Measurements from ENCODE around the gene CHTF18.
"Not testable (repeated sequence)": the region's sequence is repeated elsewhere in the genome, so short reads cannot be mapped to it uniquely, and the experiment has no call there.

Gene CHTF18

DNA sequence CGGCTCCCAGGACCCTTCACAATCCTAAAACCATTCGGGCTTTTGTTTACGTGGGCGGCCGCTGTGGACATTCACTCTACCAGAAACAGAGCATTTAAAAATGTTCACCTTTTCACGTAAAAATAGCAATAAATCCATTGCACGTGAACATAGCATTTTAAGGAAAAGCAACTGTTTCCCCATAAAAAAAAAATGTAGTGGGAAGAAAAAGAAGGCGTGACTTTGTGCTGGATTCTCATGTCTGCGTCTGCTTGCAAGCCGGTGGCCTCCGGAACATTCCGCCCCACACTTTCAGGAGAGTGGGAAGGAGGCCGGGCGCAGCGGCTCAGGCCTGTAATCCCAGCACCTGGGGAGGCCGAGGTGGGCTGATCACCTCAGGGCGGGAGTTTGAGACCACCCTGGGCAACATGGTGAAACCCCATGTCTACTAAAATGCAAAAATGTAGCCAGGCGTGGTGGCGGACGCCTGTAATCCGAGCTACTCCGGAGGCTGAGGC, 25.5 kb downstream of the CHTF18 start:
- no peak for DNase-seq

DNA sequence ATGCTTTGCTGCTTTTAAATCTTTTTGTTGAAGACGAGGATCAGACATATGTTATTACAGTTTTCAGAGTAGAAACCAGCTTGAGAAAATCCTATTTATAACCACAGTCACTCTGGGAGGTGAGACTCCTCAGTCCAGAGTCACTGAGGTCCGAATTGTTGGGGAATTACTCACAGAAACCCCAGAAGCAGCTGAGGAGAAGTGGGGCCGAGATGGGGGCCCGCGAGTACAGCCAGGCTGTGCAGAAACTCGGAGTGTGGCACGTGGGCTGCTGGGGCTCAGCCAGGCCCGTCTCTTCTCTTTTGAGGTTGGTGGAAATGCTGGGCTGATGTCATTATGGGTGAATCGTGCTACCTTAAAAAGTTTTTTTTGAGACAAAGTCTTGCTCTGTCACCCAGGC, 26.6 kb downstream of the CHTF18 start:
- no peak for DNase-seq

DNA sequence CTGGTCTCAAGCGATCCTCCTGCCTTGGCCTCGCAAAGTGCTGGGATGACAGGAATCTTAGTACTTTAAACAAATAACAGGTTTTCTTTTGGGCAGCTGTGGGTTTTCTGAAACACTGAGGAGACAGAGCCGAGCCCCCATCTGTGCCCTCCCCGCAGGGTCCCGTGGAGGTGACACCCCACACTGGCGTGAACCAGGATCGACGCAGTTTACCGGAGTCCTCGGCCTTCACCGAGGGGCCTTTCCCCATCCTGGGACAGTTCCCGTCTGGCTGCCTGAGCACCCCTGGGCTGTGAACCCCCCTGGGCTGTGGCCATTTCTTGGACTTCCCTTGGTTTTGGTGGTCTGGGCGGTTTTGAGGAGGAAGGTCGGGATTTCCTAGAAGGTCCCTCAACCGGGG, 27.4 kb downstream of the CHTF18 start:
- DNase-seq, result no peak

DNA sequence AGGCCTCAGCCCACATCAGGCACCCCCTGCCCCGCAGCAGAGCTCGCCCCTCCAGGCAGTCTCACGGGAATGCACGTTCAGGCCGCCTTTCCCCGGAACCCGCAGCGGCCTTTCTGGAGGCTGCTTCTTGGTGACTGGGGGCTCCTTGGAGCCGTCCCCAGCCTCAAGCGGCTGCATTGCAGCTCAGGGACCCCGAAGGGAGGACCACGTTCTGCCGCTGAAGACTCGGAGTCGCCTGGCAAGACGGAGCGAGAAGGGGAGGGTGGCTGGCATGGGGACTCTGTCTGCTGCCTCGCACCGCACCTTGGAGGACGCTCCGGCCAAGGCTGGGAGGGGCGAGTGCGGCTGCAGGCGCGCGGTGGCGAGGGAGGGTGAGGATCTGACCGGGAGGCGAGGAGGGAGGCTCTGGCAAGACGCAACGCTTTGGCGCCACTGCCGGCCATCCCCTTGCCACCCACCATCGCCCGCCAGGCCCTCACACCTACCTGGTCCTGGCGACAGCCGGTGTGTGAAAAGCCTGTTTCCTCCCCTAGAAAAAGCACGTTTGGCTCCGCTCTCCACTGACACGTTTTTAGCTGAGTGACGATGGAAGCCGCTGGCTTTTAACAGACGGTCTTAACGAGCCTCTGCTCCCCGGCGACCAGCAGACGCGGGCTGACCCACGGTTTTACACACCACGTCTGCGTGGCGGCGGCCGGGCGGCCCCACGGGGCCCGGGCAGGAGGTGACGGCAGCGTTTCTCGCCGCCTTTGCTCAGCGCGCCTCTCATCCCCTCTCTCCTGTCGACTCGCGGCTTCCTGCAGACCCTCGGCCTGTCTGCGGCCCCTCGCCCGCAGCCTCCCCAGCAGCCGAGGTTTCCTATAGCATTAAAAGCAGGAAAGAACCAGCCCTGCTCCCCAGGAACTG, 28.8 kb downstream of the CHTF18 start:
- DNase-seq, result no peak

DNA sequence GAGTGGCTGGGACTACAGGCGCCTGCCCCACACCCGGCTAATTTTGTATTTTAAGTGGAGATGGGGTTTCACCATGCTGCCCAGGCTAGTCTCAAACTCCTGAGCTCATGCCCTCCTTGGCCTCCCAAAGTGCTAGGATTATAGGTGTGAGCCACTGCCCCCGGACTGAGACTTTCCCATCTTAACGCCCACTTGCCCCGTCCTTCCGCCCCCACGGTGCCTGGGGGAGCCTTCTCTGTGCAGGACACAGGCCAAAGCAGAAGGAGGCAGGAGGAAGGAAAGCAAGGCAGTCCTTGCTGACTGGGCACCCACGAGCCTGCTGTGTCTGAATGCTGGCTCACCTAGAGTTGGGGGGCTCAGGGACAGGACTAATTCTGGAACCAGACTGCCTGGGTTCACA, 29.7 kb downstream of the CHTF18 start:
- DNase-seq, result no peak

DNA sequence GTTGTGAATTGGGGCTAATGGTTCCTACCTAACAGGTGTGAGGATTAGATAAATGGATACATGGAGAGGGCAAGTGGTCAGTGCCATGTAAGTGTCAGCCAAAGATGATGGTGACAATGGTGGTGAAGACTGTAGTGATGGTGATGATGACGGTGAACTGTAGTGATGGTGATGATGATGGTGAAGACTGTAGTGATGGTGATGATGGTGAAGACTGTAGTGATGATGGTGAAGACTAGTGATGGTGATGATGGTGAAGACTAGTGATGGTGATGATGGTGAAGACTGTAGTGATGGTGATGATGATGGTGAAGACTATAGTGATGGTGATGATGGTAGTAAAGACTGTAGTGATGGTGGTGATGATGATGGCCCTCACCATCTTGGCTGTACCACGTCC, 30.2 kb downstream of the CHTF18 start:
- DNase-seq, result no peak

DNA sequence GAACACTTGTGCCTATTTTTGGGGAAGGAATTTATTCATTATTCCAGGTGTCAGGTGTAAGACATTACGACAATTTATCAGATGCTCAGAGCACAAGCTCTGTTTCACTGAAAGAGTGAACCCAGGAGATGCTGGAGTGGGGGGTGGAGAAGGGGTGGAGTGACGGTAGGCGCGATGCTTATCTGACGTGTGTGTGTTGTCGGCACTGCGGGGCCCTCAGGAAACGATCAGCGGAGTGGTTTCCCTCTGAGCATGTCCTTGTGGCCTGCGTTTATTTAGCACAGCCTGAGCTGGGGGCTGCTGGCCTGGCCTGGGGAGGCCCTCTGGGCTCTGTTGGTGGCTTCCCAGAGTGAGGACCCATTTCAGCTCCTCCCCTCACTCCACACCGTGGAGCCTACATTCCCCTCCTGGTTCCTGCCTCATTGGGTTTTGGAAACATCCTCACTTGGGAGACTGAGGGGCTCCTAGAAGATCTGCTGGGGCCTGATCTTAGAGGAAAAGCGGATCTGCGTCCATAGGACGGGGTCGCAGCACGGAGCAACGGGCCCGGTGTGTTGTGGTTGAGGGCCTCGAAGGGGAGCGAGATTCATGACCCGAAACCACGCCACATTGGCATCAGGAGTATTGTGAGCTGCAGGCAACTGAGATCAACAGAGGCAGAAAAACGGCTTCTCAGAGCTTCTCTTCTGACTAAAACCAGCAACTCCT, 31.1 kb downstream of the CHTF18 start:
- no peak for DNase-seq

DNA sequence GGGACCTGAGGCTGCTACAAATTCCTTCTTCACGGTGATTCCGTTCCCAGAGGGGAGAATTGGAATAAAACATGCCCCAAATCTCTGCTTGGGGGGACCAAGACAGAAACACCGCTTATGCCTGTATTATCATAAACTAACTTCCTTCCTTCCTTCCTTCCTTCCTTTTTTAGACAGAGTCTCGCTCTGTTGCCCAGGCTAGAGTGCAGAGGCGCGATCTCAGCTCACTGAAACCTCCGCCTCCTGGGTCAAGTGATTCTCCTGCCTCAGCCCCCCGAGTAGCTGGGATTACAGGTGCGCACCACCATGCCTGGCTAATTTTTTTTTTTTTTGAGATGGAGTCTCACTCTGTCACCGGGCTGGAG, 31.6 kb downstream of the CHTF18 start:
- not testable (repeated sequence) for DNase-seq

DNA sequence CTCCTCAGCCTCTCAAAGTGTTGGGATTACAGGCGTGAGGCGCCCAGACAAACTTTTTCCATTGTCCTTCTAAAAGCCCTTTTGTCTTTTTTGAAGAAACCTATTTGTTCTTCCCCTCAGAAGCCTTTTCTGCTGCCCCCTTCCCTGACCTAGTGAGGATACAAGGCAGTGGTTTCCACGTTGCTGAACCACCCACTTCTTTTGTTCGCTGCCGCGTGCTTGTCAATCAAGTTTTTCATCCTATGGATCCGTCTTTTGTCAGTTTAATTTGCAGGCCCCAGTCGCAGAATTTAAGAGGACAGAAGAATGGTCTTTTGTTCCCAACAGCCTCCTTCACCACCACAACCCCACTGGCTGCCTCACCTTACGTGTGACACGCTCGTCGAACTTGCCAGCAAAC, 32.3 kb downstream of the CHTF18 start:
- no peak for DNase-seq

DNA sequence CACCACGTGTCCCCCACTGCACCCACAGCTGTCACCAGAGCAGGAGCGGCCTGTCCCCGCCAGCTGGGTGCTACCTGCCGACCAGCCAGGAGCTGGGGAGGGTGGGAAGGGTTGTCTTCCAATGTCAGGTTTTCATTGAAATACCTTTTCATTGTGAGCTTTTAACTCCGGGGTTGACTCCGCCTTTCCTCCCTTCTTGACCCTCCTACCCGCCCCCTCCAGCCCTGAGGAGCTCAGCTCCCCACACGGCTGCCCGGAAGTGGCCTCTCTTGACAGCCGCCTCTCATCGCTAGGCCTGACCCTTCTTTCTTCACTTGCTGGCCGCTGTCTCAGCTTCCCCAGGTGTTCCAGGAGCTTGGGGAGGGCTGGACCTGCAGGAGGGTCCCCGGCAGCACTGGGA, 33.3 kb downstream of the CHTF18 start:
- DNase-seq, result no peak

DNA sequence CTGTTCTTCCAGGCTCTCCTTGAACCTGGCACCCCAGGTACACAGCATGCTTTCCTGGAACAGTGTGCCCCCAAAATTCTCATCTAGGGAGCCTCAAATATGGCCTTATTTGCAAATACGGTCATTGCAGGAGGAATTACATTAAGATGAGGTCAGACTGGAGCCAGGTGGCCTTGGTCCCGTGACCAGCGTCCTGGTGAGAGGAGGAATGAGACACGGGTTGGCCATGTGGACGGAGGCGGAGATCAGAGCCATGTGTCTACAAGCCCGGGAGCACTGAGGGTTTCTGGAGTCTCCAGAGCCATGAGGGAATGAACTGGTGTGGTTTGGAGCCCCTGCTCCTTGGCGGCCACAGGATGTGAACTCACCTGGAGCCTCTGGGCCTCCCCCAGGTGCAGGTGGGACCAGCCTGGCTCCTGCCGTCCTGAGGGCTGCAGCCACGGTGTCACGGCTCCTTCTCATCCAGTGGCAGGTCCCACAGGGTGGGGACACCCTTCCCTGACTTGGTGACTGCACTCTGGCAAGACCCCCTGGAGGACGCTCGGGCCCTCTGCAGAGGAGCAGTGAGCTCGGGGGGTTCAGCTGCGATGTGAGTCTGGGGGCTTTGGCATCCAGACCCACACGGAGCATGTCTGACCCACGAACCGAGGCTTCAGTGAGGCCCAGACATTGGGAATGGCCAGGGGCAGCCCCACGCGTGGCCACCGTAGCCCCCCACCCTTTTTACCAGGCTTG, 33.9 kb downstream of the CHTF18 start:
- DNase-seq, result no peak

DNA sequence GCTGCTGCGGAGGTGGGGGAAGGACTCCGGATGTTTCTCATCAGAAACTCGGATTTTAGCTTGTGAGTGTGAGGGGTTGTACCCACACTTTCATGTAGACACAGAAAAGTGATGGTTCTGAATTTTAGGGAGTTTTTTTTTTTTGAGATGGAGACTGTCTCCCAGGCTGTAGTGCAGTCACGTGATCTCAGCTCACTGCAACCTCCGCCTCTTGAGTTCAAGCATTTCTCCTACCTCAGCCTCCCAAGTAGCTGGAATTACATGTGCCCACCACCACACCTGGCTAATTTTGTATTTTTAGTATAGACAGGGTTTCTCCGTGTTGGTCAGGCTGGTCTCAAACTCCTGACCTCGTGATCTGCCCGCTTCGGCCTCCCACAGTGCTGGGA, 34.5 kb downstream of the CHTF18 start:
- DNase-seq, result no peak

DNA sequence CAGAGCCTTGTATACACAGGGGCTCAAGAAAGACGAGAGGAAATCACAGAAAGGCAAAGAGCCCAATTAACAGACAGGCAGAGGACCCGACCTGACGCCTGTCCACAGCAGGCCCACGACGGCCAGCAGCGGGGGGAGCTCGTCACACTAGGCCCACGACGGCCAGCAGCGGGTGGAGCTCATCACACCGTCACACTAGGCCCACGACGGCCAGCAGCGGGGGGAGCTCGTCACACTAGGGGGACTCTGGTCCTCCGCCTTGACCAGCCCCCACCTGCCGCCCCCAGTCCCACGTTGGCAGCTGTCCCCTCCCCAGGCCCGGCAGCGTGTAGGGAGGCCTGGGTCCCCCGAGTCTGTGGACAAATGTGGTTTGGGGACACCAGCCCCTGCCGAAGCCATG, 35.8 kb downstream of the CHTF18 start:
- no peak for DNase-seq

DNA sequence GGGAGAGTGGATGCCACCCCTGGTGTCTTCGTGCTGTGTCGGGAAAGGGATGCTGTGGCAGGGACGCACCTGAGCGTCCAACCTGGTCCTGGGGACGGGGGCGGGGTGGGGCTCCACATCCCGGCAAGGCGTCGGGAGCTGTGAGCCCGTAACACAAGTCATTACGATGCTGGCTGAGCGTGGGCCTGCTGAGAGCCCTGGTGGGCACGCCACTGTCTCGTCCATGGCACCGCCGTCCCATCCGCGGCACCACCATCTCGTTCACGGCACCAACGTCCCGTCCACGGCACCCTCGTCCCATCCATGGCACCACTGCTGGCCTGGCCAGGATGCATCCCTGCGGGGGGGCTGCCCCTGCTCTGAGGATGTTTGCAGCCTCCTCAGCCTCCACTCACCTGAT, 36.2 kb downstream of the CHTF18 start:
- DNase-seq, result no peak

DNA sequence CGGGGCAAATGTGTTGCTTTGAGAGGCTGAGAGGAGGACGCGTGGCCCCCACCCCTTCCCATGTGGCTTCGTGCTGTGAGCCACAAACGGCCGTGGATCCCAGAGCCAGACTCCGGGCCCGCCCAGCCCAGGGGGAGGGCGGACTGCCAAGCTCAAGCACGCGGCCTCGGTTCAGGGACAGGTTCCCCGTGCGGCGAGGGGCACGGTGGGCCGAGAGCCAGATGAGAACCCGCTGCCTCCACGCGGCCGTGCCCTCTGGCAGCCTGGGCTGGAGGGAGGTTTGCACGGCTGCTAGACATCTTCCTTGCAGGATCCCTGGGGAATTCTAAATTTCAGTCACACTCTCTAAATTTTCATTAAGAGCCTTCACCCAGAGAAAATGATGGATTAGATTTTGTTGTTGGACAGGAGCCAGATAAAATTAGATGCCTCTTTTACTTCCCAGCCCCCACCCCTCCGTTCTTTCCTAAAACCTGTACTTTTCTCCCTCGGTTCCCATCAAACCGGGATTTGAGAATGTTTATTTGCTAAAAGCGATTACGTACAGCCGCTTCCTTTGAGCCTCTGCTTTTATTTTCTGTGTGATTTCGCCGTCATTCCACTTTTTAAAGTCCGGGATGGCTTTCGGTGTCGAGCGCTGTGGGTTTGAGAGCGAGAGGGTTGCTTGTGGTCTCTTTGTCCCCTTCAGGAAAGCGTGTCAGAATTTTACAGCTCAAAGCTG, 37.1 kb downstream of the CHTF18 start:
- DNase-seq, result no peak

DNA sequence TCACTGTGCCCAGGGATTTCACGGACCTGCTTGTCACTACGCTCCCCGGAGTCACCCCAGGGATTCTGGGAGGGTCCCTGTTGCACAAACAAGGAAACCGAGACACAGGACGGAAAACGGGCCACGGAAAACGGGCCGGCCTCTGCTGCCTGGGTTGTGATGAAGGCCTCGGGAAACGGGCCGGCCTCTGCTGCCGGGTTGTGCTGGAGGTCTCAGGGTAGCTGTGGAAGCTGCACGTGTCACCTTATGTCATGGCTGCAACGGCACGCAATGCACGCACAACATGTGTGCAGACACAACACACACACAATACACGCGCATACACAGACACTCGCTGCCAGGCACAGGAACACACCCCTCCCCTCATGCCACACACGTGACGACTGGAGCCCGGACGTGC, 39.1 kb downstream of the CHTF18 start:
- no peak for DNase-seq

DNA sequence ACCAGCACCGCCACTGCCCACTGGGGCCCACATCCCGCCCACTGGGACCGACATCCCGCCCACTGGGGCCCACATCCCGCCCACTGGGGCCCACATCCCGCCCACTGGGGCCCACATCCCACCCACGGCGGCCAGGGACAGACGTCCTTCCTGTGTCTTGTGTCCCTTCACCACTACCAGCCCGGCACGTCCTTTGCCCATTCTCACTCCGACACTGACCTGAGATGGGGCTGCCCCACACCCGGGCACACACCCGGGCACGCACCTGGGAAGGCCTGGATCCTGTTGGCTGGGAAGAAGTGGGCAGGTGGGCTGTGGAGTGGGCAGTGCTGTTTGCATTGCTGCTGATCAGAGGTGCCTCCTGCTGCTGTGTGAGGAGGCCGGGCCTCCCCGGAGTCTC, 40.5 kb downstream of the CHTF18 start:
- no peak for DNase-seq

DNA sequence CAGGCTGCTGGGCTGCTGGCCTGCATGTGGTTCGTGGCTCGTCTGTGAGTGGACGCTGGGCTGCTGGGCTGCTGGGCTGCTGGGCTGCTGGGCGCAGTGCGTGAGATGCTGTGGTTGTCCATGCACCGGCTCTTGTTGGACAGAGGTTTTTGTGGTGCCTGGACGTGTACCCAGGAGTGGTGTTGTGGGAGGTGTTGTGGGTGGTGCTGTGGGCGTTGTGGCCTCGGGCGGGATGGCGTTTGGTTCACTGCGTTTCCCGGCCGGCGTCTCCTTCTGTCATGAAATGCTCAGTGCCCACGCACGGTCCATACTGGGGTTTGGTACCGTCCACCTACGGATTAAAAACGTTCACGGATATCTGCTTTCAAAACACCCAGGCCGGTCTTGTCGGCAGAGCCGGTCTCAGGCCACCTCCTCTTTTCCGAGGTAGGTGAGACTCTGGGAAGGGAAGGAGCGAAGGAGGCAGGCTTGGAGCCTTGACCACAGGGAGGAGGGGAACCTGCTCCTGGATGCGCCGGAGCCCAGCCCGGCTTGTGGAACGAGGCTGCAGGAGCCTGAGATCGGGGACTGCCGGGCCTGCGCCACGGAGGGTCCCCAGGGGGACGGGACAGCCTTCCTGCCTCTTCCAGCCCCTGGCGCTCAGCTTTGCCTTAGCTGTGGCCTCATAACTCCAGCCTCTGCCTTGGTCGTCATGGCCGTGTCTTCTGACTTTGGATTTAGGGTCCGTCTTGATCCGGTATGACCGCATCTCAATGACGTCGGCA, 41.9 kb downstream of the CHTF18 start:
- no peak for DNase-seq

DNA sequence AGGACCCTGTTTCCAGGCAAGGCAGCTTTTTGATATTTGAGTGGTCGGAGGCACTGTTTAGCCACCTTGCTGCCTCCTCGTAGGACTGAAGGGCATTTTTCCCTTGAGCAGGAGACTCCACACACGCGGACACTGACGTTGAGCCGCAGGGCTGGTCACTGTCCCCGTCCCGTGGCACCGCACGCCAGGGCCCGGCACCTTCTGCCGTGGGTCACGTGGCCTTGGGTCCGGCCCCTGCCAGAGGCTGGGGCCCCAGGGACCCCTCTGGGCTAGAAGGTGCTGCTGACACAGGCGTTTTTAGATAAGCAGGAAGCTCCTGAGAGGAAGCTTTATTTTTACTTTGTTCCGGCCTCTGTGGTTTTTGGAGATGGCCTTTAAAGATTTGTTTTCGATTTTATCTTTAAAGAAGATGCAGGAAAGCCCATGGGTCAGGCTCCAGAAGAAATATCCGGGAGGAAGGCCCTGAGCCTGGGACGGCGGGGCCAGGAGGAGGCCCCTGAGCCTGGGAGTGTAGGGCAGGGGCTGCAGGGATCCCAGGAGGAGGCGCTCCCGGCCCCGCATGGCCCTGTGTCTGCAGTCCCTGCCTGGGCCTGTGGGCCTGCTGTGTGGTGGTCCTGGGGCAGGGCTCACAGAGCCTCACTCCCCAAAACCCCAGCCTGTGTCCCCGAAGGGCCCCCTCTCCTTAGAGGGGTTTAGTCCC, 42.6 kb downstream of the CHTF18 start:
- no peak for DNase-seq

DNA sequence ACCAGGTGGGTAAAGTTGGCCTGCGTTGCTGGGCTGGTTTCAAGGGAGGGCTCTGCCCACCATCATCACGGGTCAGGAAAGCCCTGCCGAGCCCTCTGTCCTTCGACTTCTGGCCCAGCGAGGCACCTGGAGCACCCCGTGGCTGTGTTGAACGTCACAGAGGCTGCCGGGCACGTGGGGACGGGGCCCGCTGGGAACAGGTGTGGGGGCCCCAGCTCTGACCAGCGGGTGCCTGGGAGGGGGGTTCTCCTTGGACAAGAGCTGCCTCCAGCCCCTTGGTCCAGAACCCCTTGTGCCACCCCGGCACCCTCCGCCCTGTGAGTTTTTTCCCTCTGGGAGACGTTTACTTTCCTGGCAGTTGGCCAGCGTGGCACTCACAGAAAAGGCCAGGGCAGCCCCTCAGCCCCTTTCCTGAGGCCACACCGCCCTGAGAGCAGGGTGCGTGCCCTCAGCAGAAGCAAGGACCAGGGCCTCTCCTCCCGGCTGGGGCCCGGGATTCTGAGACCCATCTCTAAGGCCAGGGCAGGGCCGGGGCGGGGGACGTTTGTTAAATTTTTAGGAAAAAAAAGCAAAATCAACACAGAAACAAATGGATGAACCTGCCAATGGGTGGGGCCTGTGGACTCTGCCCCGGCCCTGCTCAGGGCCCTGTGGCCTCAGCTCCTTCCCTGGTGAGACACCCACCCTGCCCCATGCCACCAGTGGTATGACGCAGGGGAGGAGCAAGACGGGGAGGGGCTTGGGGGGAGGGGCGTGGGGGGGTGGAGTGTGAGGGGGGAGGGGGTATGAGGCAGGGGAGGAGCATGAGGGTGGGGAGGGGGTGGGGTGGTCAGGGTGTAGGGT, 43.4 kb downstream of the CHTF18 start:
- no peak for DNase-seq

All from activated T-cell treated with anti-CD3 and anti-CD28 coated beads for 4 hours (primary cell).